ENCODE data around the gene CDH4. TPM values are rescaled to one million over a fixed set of nuclear protein-coding genes. Genes with fewer than 3 reads are reported as not detected.

CDH4 gene
- total RNA-seq, 2 experiments from 2014 or later = 0.11 to 0.18 TPM

- DNase-seq = no peak
- ATAC-seq = no peak
- intact Hi-C loops (cut with micrococcal nuclease) = no loop called here
- H3K36me3 Mint-ChIP-seq (ENCODE audit: low read depth) = no peaks in the 10 kb centered on the region
- POLR2A ChIA-PET = no interaction called here
- no peak overlapping the region for H3K27ac Mint-ChIP-seq
- H3K27me3 Mint-ChIP-seq = no peaks in the 10 kb centered on the region
- H3K9me3 Mint-ChIP-seq = no peaks in the 10 kb centered on the region
- CTCF ChIA-PET = interaction anchor here (0.7 kb wide), 1 partner anchor 280 kb away, joined by 3 read pairs; no protein-coding TSS in a partner anchor
- no peaks in the 10 kb centered on the region for H3K4me1 Mint-ChIP-seq (ENCODE audit: low read depth)
- no peak for TF ChIP-seq CTCF (IDR thresholded peaks at IDR 0.05)
- no peak overlapping the region for H3K4me3 Mint-ChIP-seq
These were observed 369.1 kb downstream of the CDH4 start for GRCh38 chr20:61621035-61621730.

- ATAC-seq = no peak
- no peaks in the 10 kb centered on the region for H3K27me3 Mint-ChIP-seq
- DNase-seq = no peak
- POLR2A ChIA-PET = no interaction called here
- H3K36me3 Mint-ChIP-seq (ENCODE audit: low read depth) = no peaks in the 10 kb centered on the region
- H3K27ac Mint-ChIP-seq = no peak overlapping the region
- H3K4me1 Mint-ChIP-seq (ENCODE audit: low read depth) = no peaks in the 10 kb centered on the region
- H3K9me3 Mint-ChIP-seq = no peaks in the 10 kb centered on the region
- TF ChIP-seq CTCF (IDR thresholded peaks at IDR 0.05) = no peak
- intact Hi-C loops (cut with micrococcal nuclease) = no loop called here
- no peak overlapping the region for H3K4me3 Mint-ChIP-seq
- CTCF ChIA-PET = no interaction called here
These were observed 369.8 kb downstream of the CDH4 start for GRCh38 chr20:61621852-61622251.

GRCh38 chr20:61623451-61623850, 371.4 kb downstream of the CDH4 start:
- DNase-seq = no peak
- POLR2A ChIA-PET = no interaction called here
- TF ChIP-seq CTCF (IDR thresholded peaks at IDR 0.05) = no peak
- Mint-ChIP-seq H3K4me1 (ENCODE audit: low read depth) (no peaks in the 10 kb centered on the region), H3K9me3 (no peaks in the 10 kb centered on the region), H3K4me3 (no peak overlapping the region), H3K36me3 (ENCODE audit: low read depth) (no peaks in the 10 kb centered on the region), H3K27me3 (no peaks in the 10 kb centered on the region), H3K27ac (no peak overlapping the region)
- intact Hi-C loops (cut with micrococcal nuclease) = no loop called here
- no peak for ATAC-seq
- CTCF ChIA-PET = no interaction called here

- Mint-ChIP-seq H3K9me3 (no peaks in the 10 kb centered on the region), H3K4me1 (ENCODE audit: low read depth) (no peaks in the 10 kb centered on the region), H3K27ac (no peak overlapping the region), H3K36me3 (ENCODE audit: low read depth) (no peaks in the 10 kb centered on the region), H3K27me3 (no peaks in the 10 kb centered on the region), H3K4me3 (no peak overlapping the region)
- intact Hi-C loops (cut with micrococcal nuclease) = no loop called here
- DNase-seq = no peak
- POLR2A ChIA-PET = no interaction called here
- CTCF ChIA-PET = no interaction called here
- ATAC-seq = no peak
- TF ChIP-seq CTCF (IDR thresholded peaks at IDR 0.05) = no peak
These were observed 373.2 kb downstream of the CDH4 start for GRCh38 chr20:61625246-61625645.

- ChIA-PET POLR2A (no interaction called here), CTCF (no interaction called here)
- Mint-ChIP-seq H3K27me3 (no peaks in the 10 kb centered on the region), H3K4me1 (ENCODE audit: low read depth) (no peaks in the 10 kb centered on the region), H3K27ac (no peak overlapping the region), H3K4me3 (no peak overlapping the region), H3K36me3 (ENCODE audit: low read depth) (no peaks in the 10 kb centered on the region), H3K9me3 (no peaks in the 10 kb centered on the region)
- TF ChIP-seq CTCF (IDR thresholded peaks at IDR 0.05) = no peak
- intact Hi-C loops (cut with micrococcal nuclease) = no loop called here
- no peak for DNase-seq
- ATAC-seq = no peak
These were observed 374.4 kb downstream of the CDH4 start for GRCh38 chr20:61626412-61626811.
